GM03348 (cell line): Measurements from ENCODE around the gene MGMT.

Source experiments
- DNase-seq: peaks from one replicate; pipeline ENCODE4 v3.0.0; 2012; ENCODE audit warnings: low spot score

MGMT gene

DNA sequence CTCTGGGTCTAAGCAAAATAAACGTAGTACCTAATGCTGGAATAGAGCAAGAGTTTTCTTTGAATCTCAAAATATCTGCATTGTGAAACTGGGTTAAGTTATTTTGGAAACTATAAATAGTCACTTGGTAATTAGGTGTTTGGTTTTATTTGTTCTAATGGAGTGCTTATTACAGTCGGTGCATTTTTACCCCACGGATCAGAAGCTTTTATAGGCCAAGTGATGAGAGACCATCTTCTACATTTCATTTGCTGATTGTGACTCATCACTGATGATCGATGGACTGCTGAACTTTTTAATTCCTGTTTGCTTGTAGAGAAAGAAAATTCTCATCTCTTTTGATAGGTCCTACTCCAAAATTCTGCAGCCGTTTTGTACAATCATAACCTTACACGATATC, 28.2 kb downstream of the MGMT start:
- no peak for DNase-seq

DNA sequence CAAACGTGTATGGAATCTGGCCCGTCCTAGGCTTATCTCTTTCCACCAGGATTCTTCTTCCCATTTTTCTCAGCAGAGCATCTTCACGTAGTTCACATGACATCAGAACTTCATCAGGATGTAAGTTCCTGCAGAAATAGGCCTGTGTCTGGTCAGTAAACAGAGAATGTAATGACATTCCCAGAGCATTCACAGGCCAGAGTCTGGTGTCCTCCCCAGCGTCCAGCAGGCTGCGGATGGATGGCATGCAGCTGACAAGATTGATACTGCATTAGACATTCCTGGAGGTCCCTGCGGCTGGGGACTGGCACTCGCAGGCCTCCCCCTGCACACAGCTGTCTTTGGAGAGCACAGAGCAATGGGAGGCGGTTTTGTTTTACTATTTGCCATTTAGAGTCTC, 28.7 kb downstream of the MGMT start:
- DNase-seq = no peak

GRCh38 chr10:129497013-129497412, 30.0 kb downstream of the MGMT start:
- DNase-seq = no peak

GRCh38 chr10:129498680-129499079, 31.6 kb downstream of the MGMT start:
- DNase-seq = no peak

DNA sequence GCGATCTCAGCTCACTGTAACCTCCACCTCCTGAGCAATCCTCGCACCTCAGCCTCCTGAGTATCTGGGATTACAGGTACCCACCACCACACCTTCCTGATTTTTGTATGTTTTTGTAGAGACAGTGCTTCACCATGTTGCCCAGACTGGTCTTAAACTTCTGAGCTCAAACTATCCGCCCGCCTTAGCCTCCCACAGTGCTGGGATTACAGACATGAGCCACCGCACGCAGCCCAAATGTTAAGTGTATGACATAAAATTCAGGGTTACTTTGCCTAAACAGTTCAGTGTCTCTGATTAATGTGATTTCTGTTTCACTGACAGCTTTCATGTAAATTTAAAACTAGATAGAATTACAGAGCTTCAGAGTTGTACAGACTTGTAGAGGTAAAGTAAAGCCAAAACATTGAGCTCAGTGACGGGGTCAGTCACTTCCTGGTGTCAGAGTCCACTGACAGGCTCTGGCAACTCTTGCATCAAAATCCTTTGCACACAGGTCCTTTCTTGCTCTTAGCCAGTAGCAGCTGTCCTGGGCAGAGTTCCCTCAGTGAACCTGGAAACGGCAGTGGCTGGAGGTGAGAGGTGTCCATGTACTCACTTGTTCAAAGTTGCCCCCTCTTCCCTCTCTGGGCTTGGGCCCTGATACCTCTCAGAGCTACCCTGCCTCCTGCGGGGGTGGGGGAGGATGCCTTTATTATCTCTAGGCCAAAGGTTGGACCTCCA, 33.7 kb downstream of the MGMT start:
- DNase-seq = no peak

DNA sequence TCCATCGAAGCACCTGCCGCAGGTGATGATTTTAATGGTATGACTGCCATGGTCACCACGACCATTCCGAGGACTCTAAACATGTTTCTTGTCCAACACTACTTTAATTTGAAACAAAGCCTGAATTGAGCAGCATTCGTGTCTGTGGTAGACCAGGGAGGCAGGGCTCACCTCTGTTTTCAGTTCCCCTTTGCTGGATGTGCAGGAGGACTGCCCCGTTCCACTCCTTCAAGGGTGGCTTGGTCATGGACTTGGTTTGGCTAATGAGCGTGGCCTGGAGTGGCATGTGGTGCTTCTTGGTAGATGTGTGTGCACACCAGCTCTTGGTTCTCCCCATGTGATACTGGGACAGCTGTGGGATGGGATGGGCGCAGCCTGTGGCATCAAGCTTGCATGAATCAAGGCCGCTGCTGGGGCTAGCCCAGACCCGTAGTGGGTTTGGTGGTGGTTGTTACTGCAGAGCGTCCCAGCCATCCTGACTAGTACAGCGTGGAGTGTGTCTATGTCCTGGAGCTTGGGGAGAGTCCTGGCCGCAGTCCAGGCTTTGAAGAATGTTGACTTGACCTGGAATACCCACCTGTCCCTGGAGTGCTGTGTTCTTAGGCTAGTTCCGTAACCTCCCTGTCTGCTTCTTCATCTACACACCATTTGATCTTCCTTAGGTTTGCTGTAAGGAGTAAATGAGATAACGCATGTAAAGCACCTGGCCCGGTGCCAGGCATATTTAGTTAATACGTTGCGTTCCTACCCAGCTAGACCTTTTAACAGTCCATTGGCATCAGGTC, 34.8 kb downstream of the MGMT start:
- no peak for DNase-seq

DNA sequence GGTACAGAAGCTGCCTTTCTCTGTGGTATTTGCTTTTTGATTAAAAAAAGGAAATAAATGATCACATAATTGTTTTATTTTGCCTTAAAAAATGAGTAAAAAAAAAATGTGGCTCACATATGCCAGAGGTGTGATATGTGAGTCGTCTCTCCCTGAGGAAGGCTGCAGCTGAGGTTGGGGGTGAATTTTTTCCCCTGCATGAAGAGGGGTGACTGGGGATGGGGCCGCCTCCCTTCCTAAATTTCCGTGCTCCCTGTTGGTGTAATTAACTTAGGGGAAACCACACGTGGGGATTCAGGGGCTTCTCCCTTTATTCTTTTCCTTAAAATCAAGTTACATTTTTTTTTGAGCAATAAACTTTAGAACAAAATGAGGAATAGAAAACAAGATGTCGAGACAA, 35.4 kb downstream of the MGMT start:
- DNase-seq = no peak

- DNase-seq = no peak
Measured at GRCh38 chr10:129505500-129506075, 38.5 kb downstream of the MGMT start.

GRCh38 chr10:129506101-129506797, 39.2 kb downstream of the MGMT start:
- DNase-seq = no peak

DNA sequence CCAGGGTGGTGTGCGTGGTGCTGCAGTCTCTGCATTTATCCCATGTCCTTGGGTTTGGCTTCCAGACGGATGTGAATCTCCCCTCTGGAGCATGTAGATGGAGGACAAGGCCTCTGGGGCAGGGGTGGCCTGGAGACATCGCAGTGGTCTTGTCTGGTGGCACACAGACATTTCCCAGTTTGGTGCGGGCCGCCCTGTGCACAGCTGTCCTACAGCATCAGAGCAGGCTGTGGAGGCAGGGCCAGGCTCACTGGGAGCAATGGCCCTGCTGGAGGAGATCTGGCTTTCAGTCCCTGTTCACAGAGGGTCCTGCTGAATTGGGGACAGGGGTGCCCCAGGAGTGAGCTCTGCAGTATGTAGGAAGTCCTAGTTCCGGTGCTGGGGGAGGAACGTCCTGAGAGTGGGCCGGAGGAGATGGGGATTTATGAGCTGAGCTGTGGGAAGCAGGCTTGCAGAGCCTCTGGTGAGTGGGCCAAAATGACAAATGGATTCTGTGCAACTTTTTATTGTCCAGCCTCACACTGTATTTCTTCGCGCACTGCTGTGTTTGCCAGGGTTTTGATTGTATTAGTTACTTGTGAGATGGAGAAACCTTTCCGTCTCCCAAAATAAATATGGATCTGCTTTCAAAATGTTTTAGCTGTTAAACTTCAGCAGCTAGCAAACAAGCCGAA, 40.3 kb downstream of the MGMT start:
- no peak for DNase-seq

- DNase-seq = no peak
Measured at GRCh38 chr10:129509155-129509554, 42.1 kb downstream of the MGMT start.

- no peak for DNase-seq
Measured at GRCh38 chr10:129509835-129510234, 42.8 kb downstream of the MGMT start.

GRCh38 chr10:129511086-129511485, 44.0 kb downstream of the MGMT start:
- DNase-seq = no peak

GRCh38 chr10:129511758-129512157, 44.7 kb downstream of the MGMT start:
- no peak for DNase-seq

DNA sequence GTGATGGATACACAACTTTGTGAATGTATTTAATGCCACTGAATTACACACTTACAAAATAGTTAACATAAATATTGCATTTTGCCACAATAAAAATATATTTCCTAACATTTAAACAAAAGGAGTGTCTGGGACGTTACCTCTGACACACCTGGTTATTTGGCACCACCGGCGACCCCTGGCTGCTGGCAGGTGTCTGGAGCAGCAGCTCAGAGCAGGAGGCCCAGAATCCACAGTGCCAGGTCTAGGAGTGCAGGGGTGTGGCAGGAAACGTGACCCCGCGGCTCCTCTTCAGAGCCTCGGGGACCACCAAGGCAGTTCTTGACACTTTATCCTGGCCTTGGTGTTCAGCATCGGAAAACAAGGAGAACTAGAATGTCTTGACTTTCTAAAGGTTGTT, 46.3 kb downstream of the MGMT start:
- DNase-seq = no peak

DNA sequence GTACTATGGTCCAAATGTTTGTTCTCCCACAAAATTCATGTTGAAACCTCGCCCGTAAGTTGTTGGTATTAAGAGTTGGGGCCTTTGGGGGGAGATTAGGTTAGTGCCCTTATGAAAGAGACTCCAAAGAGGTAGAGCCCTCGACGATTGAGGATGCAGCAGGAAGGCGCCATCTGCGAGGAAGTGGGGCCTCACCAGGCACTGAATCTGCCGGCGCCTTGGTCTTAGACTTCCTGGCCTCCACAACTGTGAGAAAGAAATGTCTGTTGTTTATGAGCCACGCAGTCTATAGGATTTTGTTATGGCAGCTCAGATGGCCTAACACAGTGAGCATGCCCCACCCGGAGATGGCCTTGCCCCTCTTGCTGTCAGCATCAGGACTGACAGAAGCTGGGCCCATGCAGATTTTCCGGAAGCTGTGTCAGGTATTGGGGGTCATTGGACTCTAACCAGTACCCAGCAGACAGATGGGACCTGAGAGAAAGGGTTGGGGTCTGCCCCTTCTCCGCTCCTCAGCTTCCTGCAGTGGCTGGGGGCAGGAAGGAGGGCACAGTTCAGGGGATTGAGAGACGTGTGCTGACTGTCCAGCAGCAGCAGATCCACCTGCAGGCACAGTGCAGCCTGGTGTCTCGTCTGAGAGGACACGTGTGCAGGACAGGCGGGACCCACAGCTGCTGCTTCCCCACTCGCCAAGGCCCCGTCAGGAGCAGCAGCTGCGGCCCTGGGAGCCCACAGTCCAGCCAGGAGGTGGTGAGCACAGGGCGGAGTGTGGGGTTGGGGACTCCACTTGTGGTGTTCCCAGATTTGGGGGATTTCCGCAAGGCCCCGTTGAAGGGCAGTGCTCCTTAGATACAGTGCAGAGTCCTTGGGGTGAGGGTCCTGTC, 47.8 kb downstream of the MGMT start:
- DNase-seq = no peak

- no peak for DNase-seq
Measured at GRCh38 chr10:129516846-129517679, 50.0 kb downstream of the MGMT start.

GRCh38 chr10:129517680-129518057, 50.6 kb downstream of the MGMT start:
- DNase-seq = no peak

DNA sequence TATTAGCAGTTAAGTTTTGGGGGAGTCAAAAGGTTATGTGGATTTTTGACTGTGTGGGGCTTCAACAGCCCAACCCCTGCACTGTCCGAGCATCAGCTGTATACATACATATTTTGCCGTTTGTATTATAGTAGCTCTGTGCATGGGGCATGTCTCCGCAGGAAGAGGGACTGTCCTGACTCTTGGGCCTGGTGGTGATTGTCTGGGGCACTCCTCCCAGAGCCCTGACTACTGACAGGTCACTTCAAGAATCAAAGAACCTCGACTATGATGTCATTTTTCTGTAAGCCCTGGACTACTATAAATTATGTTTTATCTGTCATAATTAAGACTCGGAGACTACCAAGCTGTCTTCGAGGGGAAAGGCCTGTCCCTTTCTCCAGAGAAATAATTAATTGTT, 51.8 kb downstream of the MGMT start:
- no peak for DNase-seq

DNA sequence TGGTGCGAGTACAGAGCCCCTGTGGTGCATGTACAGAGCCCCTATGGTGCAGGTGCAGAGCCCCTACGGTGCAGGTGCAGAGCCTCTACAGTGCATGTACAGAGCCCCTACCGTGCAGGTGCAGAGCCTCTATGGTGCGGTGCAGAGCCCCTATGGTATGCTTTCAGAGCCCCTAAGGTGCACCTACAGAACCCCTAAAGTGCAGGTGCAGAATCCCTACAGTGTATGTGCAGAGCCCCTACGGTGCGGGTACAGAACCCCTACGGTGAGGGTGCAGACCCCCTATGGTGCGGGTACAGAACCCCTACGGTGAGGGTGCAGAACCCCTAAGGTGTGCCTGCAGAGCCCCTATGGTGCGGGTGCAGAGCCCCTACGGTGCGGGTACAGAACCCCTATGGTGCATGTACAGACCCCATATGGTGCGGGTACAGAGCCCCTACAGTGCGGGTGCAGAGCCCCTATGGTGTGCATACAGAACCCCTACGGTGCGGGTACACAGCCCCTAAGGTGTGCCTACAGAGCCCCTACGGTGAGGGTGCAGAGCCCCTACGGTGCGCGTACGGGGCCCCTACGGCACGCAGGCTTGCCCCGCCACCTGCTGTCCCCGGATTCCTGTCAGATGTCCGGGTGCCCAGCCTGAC, 53.5 kb downstream of the MGMT start:
- DNase-seq = no peak
